RPMI8226 (cell line): Measurements from ENCODE around the gene DIAPH3.

Experiments
- DNase-seq: peaks from one replicate; pipeline ENCODE4 v3.0.0-alpha.2; 2015

The DIAPH3 gene

DNA sequence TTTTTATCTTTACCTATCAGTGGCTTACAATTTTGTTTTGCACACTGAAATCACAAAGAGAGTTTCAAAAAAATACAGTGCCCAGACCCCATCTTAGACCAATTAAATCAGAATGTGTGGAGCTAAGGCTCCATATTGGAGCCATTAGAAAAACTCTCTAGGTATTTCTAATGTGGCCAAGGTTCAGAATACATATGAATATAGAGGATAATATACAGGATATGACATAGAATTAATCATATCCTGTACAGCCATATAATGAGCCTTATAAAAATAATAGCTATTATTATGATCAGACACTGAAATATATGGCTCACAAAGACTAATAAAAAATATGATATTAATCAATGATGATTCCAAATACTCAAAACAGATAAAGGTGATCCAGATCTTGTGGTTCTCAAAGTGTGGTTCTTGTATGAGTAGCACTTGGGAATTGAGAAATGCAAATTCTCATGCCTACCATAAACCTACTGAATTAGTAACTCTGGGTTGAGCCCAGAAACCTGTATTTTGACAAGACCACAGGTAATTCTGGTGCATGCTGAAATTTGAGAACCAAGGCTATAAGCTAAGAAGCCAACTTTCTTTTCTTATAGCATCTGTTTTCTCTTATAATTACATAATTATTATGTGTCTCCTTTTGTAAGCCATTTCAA, 408.0 kb downstream of the DIAPH3 start:
- DNase-seq, result no peak

DNA sequence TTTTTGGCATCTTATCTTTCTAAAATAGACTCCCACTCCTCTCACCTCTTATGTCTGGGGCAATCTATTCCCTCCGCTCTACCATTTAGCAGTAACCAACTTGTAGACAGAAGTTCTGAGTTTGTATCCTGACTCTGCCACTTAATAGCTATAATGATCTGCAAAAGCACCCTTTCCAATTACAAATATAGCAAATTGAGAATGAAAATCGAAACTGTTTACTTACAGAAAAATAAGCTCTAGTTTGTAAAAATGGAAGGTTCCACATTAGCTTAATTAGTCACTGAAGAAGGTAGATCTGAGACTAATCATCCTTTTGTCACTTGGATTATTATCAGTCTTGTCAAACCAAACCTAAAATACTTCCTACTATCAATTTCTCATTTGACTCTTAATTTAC, 409.3 kb downstream of the DIAPH3 start:
- no peak for DNase-seq

DNA sequence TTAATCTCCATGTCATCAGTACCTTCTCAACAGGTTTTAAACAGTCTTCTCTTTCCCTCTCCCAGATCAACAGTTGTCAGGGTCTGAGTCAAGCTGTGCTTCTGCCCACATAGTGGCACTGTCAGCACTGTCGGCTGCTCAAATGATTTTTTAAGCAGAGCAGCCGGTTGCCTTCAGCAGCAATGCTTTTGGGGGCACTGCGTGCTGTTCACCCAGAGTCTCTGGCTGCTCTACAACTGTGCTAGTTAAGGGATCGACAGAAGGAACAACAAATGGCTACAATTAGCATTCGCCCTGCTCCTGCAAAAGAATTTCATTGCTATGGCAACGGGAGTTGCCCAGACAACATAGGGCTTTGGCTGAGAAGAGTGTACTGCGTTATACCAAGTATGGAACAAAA, 412.9 kb downstream of the DIAPH3 start:
- no peak for DNase-seq

DNA sequence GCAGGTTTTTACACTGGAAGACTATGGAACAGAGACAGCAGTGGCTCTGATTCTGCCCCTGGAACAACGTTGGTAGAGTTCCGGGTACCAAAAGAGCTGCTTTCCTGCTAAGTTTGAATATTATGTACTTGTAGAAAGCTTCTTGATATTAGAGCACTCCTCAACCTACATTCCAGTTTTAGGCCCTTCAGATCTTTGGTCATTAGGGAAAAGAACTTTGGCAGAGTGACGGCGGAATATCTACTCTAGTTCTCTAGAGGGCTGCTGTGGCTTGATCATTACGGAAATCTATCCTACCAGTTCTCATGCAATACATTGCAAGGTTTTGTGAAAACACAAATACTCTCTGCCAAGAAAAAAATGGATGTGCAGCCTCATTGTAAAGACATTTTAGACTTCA, 415.7 kb downstream of the DIAPH3 start:
- DNase-seq, result no peak

DNA sequence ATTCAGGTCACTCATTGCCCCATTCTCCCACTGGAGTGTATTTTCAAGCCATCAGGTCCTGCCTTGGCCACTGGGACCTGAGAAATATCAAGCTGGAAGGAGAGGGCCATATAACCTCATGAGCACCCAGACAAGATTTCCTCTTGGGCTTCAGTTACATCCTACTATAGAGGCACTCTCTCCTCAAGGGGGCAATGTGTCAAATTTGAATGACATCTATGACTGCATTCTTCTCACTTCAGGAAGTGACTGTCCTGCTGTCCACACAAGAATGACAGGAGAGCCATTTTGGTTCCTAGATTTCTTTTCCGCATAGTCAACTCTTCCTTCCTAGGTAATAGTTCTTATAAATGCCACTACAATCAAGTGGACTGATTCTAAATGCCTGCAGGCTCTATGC, 416.2 kb downstream of the DIAPH3 start:
- peak; percentile 19 for DNase-seq

DNA sequence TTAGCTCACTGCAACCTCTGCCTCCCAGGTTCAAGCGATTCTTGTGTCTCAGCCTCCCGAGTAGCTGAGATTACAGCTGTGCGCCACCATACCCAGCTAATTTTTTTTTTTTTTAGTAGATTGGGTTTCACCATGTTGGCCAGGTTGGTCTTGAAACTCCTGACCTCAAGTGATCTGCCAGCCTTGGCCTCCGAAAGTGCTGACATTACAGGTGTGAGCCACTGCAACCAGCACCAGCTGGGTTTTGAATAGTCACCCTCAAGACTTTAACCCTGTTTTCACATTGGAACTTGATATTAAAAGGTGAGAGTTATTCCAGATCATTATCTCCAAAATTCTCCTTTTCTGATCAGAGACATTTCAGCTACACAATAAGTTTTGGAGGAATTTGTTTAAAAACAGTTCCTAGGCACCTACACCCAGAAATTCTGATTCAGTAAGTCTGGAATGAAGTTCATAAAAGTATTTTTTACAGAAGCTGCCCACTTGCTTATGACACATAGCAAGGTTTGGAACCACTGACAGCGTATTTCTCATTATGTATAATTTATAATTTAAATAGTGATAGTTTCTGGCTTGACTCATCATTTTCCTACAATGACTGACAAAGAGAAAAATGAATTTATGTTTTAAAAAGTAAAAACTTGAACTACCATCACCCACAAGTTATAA, 417.3 kb downstream of the DIAPH3 start:
- DNase-seq, result peak; percentile 82

DNA sequence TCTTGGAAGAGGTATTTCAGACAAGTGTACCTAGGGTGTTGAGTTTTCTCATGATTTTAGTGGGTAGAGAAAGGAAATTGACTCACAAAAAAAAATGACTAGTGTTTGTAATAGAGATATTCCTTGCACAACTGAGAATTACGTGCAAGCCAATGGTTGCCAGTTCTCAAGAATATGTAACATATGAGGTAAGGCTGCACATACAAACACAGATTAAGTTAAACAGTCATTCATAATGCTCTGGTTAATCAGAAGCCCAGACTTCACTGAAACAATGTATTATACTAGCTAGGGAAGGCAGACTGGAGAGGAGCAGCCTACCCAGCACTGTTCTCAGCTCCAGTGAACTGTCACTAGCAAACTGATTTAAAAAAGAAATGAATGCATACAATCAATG, 418.3 kb downstream of the DIAPH3 start:
- no peak for DNase-seq

DNA sequence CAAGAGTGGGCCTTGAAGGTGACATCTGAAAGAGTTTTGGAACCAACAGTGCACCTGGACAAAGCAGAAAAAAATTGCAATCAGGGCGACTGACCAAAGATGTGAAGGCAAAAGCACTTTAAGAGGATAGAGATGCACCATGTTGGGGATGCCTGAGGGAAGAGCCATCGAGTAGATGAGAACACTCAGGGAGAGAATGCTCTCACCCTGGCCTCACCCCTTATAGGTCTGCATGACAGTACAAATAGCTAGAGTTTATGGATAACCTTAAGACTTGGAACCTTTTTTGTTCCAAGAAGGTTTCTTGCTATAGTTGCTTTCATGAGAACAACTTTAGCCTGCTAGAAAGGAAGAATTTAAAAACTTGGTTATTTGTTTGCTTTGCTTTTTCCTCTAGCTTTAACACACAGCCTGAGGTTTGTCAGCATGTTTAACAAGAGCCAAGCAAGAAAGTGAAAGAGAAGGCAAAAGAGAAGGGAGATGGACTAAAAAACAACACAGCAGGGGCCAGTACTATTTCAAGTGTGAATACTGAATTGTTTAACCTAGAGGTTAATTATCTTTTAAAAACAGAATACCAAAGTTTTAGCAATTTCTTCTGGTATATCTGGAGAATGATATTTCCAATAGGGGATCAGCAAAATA, 418.9 kb downstream of the DIAPH3 start:
- peak; percentile 31 for DNase-seq

DNA sequence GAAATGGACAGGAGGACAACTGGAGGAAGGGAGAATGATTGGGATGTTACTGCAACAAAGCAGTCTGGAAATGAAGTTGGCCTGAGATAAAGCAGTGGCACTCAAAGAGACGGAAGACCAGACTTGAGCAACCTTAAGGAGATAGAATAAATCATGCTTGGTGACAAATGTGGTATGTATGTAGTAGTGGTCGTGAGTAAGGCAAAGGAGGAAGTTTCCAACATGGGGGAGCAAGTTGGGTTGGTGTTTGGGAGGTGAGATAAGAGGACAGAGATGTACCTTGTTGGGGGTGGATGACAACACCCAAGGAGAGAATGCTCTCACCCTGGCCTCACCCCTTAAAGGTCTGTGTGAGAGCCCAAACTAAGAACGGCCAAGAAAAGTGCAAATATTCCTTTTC, 420.5 kb downstream of the DIAPH3 start:
- no peak for DNase-seq

DNA sequence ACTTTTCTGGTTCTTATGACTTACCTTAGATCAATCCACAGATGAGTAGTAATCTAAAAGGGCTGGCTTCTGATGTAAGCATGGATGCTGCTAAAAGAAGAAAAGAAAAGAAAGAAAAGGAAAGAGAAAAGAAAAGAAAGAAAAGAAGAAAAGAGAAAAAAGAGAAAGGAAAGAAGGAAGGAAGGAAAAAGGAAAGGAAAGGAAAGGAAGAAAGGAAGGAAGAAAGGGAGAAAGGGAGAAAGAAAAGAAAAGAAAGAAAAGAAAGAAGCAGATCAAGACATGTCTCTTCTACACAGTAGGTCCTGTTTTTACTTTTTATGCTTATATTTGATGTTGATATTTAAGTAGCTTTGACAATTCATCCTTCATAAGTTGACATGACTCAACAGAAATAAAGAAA, 421.3 kb downstream of the DIAPH3 start:
- DNase-seq, result no peak

DNA sequence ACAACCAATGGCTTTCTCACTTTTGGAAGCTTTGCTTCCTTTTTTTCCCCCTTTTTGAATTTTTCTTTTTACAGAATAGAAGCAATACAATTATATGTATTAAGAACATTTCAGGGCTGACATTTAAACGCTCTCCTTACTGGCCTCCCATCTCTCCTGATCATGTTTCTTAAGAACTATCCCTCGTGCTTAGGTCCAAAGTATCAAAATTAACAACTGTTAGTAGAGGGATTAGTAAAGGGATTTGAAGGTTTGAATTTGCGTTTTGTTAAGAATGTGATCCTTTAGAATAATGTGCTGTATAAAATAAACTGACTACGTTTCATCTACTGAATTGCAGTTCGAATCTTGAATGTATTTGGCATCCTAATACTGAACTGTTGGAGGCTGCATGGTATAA, 424.8 kb downstream of the DIAPH3 start:
- DNase-seq, result no peak

DNA sequence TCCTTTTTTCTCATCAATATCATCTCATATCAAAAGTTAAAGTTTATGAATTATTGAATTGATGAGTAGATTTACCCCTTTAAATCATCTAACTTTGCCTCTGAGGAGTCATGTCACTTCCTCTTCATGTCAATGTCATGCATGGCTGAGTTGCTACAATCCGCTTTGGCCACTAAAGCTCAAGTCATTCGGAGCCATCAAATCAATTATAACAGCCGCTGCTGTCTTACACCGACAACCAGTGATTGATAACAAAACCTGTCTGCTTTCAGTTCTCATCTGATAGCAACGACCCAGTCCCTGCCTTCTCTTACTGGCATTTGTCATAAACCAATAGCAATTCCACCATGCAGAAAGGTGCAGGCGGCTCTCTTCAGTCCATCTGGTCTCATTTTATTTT, 429.3 kb downstream of the DIAPH3 start:
- no peak for DNase-seq

DNA sequence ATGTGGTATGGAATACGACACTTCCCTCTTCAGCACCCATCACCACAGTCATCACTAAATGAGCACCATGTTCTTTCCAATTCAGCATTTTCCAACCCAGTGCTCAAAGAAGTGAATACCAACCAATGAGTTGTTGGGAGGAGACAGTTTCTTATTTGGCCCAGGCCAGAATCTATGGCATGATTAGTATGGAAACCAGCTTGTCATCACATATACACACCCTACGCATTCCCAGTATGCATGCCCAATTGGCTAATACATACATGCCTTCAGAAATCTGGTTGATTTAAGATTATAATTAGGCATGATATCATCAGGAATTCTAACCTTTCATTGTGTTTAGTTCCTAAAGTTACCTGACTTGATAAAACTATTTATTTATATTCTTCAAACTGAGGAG, 430.0 kb downstream of the DIAPH3 start:
- no peak for DNase-seq

DNA sequence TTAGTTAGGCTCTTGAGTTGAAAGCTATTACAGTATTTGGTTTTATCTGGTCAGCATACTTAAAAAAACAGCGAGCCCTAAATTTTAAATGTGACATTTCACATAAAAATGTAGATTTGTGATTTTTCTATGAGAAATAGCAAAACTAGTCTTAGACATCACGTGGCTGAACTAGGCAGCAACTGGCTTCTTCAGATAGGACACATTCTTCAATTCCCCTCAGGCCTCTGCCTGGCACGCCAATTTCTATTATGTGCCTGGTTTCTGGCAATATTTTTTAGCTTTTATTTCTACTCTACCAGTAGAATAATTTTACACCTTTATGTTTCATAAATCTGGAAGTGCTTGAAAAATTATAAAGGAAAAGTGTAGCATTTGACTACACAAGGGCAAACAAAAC, 433.7 kb downstream of the DIAPH3 start:
- no peak for DNase-seq

DNA sequence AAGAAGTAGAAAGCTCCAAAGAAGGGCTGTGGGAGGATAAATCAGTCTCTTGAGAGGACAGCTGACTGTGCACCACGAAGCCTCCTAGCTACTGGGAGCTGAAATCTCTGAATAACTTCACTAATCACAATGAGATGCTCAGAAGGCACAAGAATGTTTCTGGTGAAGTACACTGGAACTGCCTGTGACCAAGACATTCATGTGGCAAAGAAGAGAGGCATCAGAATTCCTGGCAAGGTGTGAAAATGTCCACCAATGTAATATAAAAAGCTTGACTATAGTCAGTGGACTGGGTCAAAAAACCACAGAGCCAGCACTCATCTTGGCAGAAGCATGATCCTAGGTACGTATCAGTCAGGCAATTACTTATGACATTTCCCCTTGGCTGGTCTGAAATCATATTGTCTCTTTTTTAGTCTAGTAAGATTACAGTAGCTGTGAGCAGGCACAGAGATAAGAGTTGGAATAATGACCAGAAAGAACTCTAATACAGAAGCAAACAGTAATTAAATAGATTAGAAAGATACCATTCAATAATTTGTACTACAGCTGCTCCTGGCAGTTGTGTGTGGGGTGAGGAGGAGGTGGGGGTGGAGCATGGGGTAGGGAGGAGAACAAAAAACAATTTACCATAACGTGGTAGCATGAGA, 434.7 kb downstream of the DIAPH3 start:
- DNase-seq, result no peak

DNA sequence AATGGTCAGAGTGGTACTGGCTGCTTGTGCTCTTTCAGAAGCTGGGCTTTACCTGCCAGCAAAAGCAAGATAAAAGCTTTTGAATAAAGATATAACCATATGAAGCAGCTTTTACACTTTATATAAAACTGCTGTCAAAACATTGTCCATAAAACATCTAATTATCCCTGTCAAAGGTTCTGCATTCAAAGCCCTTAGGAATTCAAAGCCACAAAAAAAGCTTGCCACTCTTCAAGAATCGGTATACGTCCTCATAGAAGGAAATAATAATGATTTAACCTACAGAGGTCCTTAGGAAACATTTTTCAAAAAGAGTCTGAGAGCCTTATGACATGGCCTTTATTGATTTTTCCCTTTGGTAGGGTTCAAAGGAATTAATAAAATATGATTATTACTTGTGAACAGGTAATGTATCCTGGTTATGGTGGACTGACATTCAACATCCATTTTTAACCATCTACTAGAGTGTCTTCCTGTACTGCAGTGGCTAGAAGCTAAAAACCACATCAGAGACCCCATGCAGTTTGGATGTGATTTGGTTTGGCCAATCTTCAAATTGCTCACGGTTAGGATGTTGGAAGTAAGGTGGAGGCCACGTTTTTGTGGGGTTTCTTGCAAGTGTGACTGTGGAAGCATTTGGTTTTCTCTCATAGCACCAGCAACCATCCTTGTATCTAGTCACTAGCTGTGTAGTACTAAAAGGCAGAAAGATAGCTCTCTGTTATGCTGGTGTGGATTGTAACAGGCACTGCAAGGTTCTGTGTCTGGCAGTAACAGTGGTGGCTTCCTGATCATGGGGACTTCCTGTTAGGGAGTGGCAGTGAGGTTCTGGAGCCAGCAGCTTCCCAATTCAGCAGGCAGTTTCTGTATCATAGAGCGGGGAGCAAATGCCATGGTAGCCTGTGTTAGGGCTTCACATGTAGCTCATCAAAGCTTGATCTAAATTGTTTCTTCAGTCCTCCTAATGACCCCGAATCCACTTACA, 441.5 kb downstream of the DIAPH3 start:
- no peak for DNase-seq

DNA sequence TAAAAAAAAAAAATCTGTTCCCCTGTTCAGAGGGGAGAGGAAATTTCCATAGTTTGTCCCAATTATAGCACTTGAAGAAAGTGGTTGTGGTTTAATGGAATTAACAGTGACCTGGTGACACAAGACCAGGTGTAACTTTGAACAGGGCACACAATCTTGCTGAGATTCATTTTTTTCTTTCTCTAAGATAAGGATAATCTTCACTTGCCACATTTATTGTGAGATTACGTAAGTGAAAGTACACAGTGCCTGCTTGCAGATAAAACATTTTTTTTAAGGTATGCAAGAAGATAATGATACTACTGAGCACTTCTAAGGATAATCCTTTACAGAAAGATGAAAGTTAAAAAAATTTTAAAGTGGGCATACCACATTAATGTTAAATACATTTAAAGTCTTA, 448.1 kb downstream of the DIAPH3 start:
- no peak for DNase-seq

DNA sequence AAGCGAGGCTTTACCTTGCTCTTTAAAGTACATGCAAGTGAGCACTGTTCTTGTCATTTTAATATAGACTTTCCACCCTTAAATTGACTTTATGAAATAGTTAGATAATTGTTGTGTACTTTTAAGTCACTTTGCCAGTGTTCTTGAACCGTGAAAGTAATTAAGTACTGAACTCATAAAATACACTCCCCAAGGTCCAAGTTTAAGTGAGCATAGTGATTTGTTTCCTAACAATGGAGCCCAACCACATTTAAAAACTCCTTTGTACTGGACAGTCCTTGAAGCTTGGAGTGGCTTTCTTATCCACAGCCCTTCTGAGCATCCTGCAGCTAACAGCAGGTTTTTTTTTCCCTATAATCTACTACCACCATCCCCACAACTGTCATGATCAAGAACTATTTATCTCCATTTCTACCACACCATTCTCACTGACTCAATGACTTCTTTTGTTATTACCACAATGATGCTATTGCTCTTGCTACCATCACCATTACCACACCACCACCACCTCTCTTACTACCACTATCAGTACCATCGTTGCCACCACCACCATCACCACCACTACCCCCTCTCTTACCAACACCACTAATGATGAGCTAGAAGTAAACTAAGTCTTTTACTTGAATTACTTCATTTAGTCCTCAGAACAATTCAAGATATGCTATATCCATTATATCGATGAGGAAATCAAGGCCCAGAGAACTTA, 452.6 kb downstream of the DIAPH3 start:
- no peak for DNase-seq

DNA sequence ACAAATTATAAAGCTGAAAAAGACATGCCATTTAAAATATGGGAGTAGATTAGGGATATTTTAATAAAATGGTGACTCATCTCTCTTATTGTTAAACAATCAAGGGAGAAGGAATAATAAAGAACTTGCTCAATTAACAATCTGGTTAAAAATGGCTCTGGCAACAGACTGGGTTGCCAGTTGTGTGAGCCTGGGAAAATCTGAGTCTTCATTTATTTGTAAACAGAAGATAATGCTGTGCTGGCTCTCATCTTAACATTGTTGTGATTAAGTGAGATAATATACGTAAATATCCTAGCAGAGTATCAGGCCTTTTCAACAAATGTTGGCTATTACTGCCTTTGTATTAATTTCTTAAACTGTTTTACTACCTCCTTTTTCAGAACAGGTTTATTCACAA, 453.3 kb downstream of the DIAPH3 start:
- DNase-seq, result no peak

DNA sequence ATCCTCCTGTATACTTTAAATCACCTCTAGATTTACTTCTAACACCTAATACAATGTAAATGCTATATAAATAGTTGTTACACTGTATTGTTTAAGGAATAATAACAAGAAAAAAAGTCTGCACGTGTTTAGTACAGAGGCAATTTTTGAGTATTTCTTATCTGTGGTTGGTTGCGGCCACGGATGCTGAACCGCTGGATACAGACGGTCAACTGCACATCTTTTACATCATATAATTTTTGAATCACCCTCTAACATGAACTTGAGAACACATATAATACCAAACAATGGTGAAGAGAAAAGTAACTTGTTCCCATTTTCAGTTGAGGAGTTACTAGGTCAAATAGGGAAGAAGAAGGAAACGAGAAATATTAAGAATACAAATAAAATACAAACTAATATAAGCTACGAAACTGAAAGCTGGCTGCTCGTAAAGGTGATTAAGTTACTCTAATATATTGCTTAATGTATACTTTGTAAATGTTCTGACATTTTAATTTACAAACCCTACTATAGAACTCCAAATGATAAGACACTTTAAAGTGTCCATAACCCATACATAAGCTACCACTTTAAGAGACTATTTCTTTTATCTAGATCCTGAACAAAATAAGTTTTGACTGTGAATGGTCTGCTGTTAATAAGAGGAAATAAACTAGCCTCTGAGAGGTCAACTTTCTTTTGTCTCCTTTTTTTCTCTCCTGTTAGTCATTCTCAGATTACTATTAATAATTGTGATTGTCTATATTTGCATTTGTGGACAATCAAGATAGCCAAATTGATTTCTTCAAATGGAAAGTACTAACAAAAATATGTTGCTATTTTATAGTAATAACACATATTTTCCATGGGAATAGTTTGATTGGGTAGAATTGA, 457.4 kb downstream of the DIAPH3 start:
- no peak for DNase-seq

DNA sequence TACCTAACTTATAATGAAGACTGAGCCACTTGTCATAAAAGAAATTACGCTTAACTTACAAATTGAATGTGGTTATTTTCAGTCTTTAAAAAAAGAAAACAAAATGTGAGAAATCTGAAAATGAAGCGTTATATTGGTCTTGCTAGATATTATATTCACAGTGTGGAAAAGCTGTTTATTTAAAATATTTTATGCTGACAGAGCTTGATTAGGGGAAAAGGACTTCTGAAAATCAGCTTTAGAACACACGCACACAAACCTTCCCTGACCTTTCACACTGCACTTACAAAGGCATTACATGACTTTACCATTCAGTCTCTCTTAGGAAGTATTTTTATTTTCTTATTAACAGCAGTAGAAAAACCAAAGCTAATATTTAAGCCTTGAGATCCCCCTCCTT, 461.5 kb downstream of the DIAPH3 start:
- no peak for DNase-seq
